Measurements from ENCODE around the gene NRGN.
A peak's percentile ranks its signal among the peaks of the same experiment; 100 is the strongest.

- peak; percentile 23 to 72 (median 57) for TF ChIP-seq CTCF (IDR thresholded peaks at IDR 0.05 in 4 of 5, conservative IDR thresholded peaks at IDR 0.05 in 1 of 5)
- TF ChIP-seq POLR2A (IDR thresholded peaks at IDR 0.05), result no peak
Measured at GRCh38 chr11:124758355-124759265, 18.9 kb downstream of the NRGN start.
